ENCODE results near the gene SLC16A5. TPM values are rescaled to one million over a fixed set of nuclear protein-coding genes. Genes with fewer than 3 reads are reported as not detected.
A peak's percentile ranks its signal among the peaks of the same experiment; 100 is the strongest.
"Not testable (repeated sequence)": the region's sequence is repeated elsewhere in the genome, so short reads cannot be mapped to it uniquely, and the experiment has no call there.

Gene SLC16A5
- total and polyA plus RNA-seq, 2 donors from 2014 or later = 28.4 to 184 TPM

DNA sequence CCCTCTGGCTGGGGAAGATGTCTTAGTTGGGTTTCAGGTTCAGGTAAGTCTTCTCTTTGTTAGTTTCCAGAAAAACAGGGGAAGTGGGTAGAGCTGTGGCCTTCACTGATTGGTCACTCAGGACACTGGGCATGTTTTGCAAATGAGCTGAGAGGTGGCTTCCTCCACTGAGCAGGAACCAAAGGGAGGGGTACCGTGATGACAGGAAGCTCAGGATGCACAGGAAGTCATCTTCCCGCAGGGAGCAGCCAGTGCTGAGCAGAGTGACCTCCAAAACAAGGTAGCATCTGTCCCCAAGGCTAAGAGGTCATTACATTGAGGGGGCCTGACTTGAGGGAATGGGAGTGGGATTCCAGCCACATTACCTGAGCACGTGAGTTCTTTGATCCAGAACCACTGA lies 38.2 kb downstream of the SLC16A5 start:
- no peak for FAIRE-seq
- Histone ChIP-seq H3K4me1 (ENCODE audit: control insufficient read depth in 2 of 3, insufficient read depth in 2 of 3, low read depth in 1 of 3, low read length in 3 of 3) (peaks cover 0 to 6% (median 0%) of the 10 kb centered on the region in 3 donors), H3K9ac (ENCODE audit: low read length in 3 of 3) (no peak overlapping the region), H3K27ac (ENCODE audit: low read depth in 2 of 2, low read length in 2 of 2) (no peak overlapping the region), H3K36me3 (ENCODE audit: control insufficient read depth in 2 of 3, insufficient read depth in 3 of 3, low read length in 3 of 3) (peaks cover 2 to 5% (median 3%) of the 10 kb centered on the region in 3 donors), H3K4me3 (ENCODE audit: low read length in 3 of 3) (no peak overlapping the region), H3K9me3 (ENCODE audit: control insufficient read depth in 2 of 3, insufficient read depth in 1 of 3, low read length in 3 of 3) (no peaks in the 10 kb centered on the region), H3K27me3 (ENCODE audit: control insufficient read depth, insufficient read depth, low read length) (no peaks in the 10 kb centered on the region)
- intact Hi-C loops (cut with DNase I) = no loop called here
- peak in 1 of 5 donors; percentile 20 for DNase-seq
- TF ChIP-seq, protein P1, sequence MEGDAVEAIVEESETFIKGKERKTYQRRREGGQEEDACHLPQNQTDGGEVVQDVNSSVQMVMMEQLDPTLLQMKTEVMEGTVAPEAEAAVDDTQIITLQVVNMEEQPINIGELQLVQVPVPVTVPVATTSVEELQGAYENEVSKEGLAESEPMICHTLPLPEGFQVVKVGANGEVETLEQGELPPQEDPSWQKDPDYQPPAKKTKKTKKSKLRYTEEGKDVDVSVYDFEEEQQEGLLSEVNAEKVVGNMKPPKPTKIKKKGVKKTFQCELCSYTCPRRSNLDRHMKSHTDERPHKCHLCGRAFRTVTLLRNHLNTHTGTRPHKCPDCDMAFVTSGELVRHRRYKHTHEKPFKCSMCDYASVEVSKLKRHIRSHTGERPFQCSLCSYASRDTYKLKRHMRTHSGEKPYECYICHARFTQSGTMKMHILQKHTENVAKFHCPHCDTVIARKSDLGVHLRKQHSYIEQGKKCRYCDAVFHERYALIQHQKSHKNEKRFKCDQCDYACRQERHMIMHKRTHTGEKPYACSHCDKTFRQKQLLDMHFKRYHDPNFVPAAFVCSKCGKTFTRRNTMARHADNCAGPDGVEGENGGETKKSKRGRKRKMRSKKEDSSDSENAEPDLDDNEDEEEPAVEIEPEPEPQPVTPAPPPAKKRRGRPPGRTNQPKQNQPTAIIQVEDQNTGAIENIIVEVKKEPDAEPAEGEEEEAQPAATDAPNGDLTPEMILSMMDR (IDR thresholded peaks at IDR 0.05; ENCODE audit: borderline replicate concordance, extremely low read depth, insufficient read depth) = no peak

DNA sequence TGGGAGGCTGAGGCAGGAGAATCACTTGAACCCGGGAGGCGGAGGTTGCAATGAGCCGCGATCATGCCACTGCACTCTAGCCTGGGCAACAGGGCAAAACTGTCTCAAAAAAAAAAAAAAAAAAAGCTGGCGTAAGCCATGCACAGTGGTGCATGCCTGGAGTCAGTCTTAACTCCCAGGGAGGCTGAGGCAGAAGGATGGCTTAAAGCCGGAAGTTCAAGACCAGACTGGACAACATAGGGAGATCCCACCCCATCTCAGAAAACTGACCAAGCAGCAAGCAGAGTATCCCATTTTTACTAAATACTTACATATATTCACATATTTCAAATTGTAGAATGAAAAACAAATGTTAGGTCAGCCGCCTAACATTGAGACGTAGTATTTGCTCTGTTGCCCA lies 39.2 kb downstream of the SLC16A5 start:
- H3K36me3 ChIP-seq (ENCODE audit: control insufficient read depth in 2 of 3, insufficient read depth in 3 of 3, low read length in 3 of 3) = peaks cover 0 to 3% (median 3%) of the 10 kb centered on the region in 3 donors
- H3K4me3 ChIP-seq (ENCODE audit: low read length in 3 of 3) = no peak overlapping the region
- no peaks in the 10 kb centered on the region for H3K9me3 ChIP-seq (ENCODE audit: control insufficient read depth in 2 of 3, insufficient read depth in 1 of 3, low read length in 3 of 3)
- TF ChIP-seq, protein P1 (IDR thresholded peaks at IDR 0.05; ENCODE audit: borderline replicate concordance, extremely low read depth, insufficient read depth) = no peak
- H3K4me1 ChIP-seq (ENCODE audit: control insufficient read depth in 2 of 3, insufficient read depth in 2 of 3, low read depth in 1 of 3, low read length in 3 of 3) = peaks cover 0 to 6% (median 0%) of the 10 kb centered on the region in 3 donors
- H3K9ac ChIP-seq (ENCODE audit: low read length in 3 of 3) = no peak overlapping the region
- DNase-seq (no peak), FAIRE-seq (no peak)
- H3K27ac ChIP-seq (ENCODE audit: low read depth in 2 of 2, low read length in 2 of 2) = no peak overlapping the region
- intact Hi-C loops (cut with DNase I) = no loop called here
- H3K27me3 ChIP-seq (ENCODE audit: control insufficient read depth, insufficient read depth, low read length) = no peaks in the 10 kb centered on the region

DNA sequence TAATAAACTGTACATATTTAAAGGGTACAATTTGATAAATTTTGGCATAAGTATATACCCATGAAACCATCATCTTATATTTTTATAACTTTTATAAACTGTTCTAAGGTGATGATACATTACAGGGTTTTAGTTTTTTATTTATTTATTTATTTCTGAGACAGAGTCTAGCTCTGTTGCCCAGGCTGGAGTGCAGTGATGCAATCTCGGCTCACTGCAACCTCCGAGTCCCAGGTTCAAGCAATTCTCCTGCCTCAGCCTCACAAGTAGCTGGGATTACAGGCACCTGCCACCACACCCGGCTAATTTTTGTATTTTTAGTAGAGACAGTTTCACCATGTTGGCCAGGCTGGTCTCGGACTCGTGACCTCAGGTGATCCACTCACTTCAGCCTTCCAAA lies 40.2 kb downstream of the SLC16A5 start:
- DNase-seq; H3K9me3 ChIP-seq (ENCODE audit: control insufficient read depth in 2 of 3, insufficient read depth in 1 of 3, low read length in 3 of 3); H3K4me1 ChIP-seq (ENCODE audit: control insufficient read depth in 2 of 3, insufficient read depth in 2 of 3, low read depth in 1 of 3, low read length in 3 of 3); H3K36me3 ChIP-seq (ENCODE audit: control insufficient read depth in 2 of 3, insufficient read depth in 3 of 3, low read length in 3 of 3); FAIRE-seq; H3K27ac ChIP-seq (ENCODE audit: low read depth in 2 of 2, low read length in 2 of 2); H3K4me3 ChIP-seq (ENCODE audit: low read length in 3 of 3); H3K9ac ChIP-seq (ENCODE audit: low read length in 3 of 3); H3K27me3 ChIP-seq (ENCODE audit: control insufficient read depth, insufficient read depth, low read length); intact Hi-C loops (cut with DNase I): not testable (repeated sequence)

DNA sequence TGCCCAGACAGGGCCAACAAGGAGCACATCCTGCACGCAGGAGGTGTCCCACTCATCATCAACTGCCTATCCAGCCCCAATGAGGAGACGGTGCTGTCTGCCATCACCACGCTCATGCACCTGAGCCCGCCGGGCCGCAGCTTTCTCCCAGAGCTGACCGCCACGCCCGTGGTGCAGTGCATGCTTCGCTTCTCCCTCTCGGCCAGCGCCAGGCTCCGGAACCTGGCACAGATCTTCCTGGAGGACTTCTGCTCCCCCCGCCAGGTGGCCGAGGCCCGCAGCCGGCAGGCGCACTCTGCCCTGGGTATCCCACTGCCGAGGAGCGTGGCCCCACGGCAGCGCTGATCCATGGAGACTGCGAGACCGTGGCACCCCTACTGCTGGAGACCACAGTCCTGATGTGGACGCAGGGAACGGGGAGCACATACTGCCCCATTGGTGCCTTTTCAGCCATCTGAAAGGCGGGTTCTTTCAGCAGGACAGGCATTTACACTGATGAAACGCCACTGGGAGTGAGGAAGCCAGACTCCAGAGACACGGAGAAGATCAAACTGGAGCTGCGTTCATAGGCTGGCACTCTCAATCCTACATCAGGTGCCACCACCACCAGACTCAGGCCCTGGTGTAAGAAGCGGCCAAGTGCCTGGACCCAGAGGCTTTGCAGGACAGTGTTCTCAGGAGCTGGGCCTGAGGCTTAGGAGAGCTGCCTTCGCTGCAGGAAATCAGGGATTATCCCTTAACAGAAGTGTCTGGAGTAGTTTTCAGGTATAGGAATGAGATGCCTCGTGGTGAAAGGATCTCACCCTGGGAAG lies 41.1 kb downstream of the SLC16A5 start:
- intact Hi-C loops (cut with DNase I) = no loop called here
- Histone ChIP-seq H3K27me3 (ENCODE audit: control insufficient read depth, insufficient read depth, low read length) (no peaks in the 10 kb centered on the region), H3K9me3 (ENCODE audit: control insufficient read depth in 2 of 3, insufficient read depth in 1 of 3, low read length in 3 of 3) (no peaks in the 10 kb centered on the region), H3K4me3 (ENCODE audit: low read length in 3 of 3) (no peak overlapping the region), H3K27ac (ENCODE audit: low read depth in 2 of 2, low read length in 2 of 2) (no peak overlapping the region), H3K4me1 (ENCODE audit: control insufficient read depth in 2 of 3, insufficient read depth in 2 of 3, low read depth in 1 of 3, low read length in 3 of 3) (peaks cover 0 to 6% (median 0%) of the 10 kb centered on the region in 3 donors), H3K9ac (ENCODE audit: low read length in 3 of 3) (no peak overlapping the region), H3K36me3 (ENCODE audit: control insufficient read depth in 2 of 3, insufficient read depth in 3 of 3, low read length in 3 of 3) (peaks cover 0 to 3% (median 3%) of the 10 kb centered on the region in 3 donors)
- peak in 1 of 5 donors; percentile 73 for DNase-seq
- FAIRE-seq = no peak
- TF ChIP-seq, protein P1 (IDR thresholded peaks at IDR 0.05; ENCODE audit: borderline replicate concordance, extremely low read depth, insufficient read depth) = no peak
